Right ventricle myocardium superior (tissue), 1 donor: Measurements from ENCODE around the gene FAM24B. TPM values are rescaled to one million over a fixed set of nuclear protein-coding genes. Genes with fewer than 3 reads are reported as not detected.

Source experiments
- ATAC-seq: fragments of 200-7000 bp; cut with Tn5 transposase; one replicate; pipeline ENCODE4 v1.9.1; 2020; ENCODE audit warnings: mild to moderate bottlenecking; ENCODE audit not compliant: poor library complexity
- DNase-seq: peaks from one replicate; pipeline ENCODE4 v3.0.0-alpha.2; 2020
- intact Hi-C: fragments of 100-400 bp; cut with DNase I; formaldehyde crosslinking; loops from one replicate; pipeline ENCODE4 v1.11.2; 2022
- total RNA-seq: library from RNA; stranded (reverse); fragmentation: NEBNext Ultra II Directional; extraction: Animal tissue kit (Norgen Biotek cat#: 25700); gene quantifications from one replicate; pipeline ENCODE4 v1.2.1, GENCODE V29; 2021
- donor health status: DM: no; HTN: yes; CAD: no; lungs with severe emphysema.

FAM24B gene
- total RNA-seq, 1 donor from 2014 or later = not detected

DNA sequence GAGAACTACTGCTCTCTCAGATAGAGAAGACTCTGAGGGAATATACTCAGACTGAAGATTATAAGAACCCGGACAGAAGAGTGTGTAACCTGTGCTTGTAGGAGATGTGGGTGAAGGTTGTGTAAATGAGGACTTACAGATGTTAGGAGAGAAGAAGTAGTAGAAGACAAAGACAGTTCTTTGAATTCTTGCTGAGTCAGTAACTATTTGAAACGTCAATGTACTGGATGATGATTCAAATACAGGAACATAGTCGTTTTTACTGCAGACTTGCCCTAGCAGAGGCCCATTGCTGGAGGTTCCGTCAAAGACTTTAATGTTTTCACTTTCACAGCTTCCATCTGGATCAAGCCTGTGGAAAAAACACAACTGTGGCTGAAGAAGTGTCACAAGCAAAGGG lies 40.5 kb downstream of the FAM24B start:
- DNase-seq (no peak), ATAC-seq (no peak)
- intact Hi-C loops = no loop called here

DNA sequence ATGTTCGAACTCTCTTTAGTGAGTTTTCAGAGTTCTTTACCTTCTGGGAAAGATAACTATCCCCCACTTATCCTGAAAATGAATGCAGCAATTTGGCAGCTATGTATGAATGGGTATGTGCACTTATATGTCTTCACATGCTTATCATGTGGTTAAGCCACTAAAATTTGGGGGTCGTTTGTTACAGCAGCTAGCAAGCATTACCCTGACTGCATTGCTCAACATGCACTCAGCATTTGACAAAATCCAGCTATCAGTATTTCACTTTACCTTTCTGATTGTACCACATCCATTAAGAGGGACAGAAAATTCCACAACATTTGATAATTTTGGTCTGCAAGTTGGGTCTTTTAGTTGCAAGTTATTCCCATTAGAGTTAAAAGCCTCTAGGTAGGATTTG lies 43.5 kb downstream of the FAM24B start:
- intact Hi-C loops = no loop called here
- ATAC-seq = no peak
- DNase-seq = no peak

DNA sequence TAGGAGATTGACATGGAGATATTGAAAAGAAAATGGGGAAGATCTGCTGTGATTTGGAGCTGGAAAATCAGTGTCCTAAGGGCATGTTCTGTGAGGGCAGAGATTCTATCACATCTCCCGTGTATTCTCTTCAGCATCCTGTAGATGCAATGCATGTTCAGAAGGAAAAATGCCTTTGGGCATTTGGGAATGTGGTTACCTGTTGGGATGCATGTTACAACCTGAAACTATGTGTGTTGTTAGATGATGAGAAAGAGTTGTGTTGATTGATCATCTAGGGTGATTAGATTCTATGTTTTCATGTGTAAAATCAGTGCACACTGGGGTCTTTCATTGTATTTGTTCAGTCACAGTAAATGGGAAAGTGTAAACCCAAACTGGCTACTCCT lies 48.4 kb downstream of the FAM24B start:
- DNase-seq = no peak

DNA sequence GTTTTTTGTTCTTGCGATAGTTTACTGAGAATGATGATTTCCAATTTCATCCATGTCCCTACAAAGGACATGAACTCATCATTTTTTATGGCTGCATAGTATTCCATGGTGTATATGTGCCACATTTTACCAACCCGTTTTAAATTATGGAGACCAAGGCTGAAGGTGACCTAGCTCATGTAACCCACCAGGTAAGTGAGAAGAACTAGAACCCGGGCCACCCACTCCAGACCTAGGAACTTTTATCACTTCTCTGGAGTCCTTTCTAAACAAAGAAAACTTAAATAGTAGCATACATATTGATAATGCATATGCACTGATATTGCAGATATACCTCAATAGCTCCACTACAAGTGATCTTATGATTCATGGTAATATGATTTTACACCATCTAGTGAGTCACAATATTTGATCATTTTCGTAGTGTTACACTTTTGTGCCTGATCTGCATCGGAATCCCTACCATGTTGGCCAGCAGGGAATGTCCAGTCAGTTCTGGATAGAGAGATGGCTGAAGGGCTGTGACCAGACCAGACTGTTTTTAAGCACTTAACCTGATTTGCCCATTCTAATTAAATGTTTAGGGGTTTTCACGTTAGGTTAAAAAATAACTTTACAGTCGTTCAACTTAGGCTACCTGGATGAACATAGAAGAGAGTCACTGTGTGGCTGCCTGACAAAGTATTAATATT lies 49.0 kb downstream of the FAM24B start:
- intact Hi-C loops = no loop called here
- DNase-seq (no peak), ATAC-seq (no peak)

More for the DNA sequence above, 48.4 kb downstream of the FAM24B start:
- no peak for ATAC-seq
- intact Hi-C loops = no loop called here

DNA sequence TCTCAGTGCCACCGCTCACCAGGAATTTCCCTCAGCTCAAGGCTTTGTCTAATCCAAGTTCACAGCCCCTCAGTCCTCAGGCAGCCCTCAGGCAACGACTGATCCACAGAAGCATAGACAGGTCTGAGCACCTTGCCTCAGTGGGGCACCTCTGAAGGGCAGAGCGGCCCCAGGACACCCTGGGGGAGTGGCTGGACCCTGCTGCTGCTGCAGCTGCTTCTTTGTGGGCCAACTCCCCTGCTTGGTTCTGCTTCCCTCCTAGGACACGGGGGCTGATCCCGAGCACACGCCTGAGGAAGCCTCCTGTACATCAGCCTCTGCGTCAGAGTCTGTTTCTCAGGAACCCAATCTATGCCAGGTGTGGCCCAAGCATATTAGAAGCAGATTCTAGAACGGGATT lies 49.9 kb downstream of the FAM24B start:
- DNase-seq = no peak
- intact Hi-C loops = no loop called here
- no peak for ATAC-seq

DNA sequence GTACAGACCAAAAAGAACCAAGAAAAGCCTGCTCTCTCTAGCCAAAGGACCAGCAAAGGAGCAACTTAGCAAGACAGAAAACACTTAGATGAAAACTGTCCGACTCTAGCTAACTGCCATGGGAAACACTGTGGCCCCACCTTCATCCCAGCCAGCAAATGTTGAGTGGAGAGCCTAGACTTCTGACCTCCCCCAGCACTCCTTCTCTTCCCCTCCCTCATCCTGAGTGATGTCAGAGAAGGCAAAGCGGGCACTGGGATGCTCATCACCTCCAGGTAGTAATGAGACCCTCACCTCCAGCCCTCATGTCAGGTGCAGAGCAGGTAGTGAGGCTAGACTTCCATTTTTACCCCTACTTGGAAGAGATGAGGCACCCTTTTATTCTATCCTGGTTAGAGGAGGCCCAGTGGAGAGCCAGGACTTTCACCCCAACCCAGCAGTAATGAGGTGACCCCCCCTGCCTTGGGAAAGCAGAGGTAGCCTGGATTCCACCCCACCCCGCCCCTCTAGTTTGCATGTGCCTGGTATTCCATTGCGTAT lies 50.6 kb downstream of the FAM24B start:
- DNase-seq (no peak), ATAC-seq (no peak)
- intact Hi-C loops = no loop called here

DNA sequence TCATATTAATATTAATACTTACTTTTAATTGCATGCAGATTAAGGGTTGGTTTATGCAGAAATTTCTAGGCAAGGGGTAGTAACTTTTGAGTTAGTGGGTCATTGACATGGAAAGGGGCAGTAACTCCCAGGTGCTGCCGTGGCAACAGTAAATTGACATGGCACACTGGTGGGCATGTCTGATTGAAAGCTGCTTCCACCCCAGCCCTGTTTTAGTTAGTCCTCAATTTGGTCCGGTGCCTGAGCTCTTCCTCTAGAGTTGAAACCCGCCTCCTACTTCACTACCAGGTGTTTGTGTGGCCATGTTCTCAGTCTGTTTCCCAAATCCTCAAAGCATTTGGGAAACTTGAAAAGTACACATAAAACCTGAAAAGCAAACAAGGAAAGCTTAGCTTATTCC lies 52.1 kb downstream of the FAM24B start:
- intact Hi-C loops = no loop called here
- DNase-seq (no peak), ATAC-seq (no peak)

DNA sequence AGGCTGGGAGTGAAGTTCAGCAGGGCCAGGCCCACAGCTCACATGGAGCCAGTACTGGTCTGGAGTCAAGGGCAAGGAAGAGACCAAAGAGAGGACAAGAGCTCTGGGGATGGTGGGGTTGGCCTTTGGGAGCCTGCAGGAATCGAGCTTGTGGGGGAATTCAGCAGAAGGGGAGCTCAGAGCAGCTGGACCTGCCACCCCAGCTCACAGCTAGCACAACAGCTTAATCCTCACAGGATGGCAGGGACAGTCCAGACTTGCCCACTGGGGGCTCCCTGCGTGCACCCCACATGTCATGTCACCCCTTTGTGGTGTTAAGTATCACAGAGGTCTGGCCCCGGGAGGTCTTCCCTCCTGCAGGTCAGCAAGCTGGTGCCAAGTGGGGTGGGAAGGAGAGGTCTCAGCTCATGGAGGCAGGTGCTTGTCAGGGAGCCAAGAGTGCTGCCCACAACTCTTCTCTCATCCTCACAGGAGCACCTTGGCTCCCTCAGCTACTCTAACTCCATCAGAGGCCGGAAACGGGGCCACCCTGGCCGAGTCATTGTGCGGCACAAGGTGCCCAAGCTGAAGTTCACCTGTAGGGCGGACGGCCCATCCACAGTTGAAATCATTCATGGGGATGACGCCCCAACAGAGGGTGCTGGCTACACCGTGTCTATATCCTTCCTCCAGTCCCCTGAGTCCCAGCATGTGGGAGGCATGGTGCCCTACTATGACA lies 56.2 kb downstream of the FAM24B start:
- intact Hi-C loops = no loop called here

DNA sequence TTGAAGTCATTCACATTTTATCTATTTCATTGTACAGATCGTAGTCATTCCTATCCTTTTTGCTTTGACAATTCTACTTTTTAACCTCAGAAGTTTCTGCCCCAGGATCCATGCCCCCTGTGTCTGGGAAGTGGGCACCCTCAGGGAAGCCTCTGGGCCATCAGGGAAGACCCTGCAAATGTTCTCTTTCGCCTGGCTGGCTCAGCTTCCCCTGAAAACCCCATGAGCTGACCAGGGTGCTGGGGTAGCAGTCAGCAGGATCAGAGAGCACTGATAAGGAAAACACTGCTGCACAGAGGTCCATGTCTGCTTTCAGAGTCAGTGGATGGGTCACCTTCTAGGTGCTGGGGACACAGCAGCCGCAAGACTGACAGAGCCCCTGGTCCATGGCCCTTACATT lies 57.6 kb downstream of the FAM24B start:
- DNase-seq = no peak
- intact Hi-C loops = no loop called here

More for the DNA sequence above, 56.2 kb downstream of the FAM24B start:
- DNase-seq = no peak
- ATAC-seq = no peak

DNA sequence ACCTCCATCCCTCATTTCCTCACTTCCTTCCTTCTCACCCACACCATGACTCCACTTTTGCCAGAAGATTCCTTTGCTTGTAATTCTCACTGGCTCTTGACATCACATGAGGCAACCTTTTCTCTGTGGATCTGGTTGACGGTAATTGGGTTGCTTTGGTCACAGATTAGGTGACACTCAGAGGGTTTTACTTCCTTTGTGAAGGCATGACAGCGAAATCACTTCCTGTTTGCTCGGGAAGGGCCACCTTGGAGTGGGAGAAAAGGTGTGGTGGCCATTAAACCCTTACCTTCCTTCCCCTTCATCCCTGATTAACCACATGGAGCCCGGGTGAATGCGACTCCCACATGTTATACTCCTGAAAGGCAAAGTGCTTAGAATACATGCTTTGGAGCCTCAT lies 63.9 kb downstream of the FAM24B start:
- no peak for ATAC-seq
- intact Hi-C loops = no loop called here
- DNase-seq = no peak

More for the DNA sequence above, 57.6 kb downstream of the FAM24B start:
- ATAC-seq = no peak

DNA sequence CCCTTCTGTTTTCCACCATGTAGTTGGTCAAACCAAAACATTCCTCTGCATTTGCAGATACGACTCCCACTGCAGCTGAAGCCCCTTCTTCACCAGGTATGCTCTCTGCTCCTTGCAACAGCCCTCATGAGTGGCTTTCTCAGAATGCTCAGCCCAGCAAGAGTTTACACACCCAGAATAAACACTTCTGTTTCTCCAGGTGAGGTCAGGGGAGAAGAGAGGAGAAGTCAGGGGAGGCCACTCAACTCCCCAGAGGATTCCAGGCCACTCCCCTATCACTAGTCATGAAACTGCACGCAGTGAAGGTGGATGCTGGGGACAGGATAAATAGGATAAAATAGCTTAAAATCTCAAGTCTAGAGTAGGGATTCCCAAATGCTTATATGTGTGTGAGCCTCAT lies 64.9 kb downstream of the FAM24B start:
- DNase-seq (no peak), ATAC-seq (no peak)
- intact Hi-C loops = no loop called here

DNA sequence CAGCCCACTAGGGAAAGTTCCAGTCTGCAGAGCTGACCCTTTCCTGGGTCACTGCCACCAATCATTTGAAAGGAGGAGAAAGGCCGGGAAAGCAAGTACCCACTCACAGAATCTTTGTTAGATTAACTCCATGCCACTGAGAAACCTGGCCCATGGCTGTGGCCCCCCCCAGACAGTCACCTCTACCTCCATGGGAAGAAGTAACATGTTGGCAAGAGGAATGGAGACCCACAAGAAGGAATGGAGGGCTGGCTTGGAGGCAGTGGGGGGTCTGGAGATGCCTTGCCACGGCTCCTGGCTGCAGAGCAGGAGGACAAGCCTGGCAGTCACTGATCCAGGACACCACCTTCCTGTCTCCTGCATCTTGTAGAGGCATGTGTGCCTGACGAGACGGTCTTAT lies 66.6 kb downstream of the FAM24B start:
- DNase-seq = no peak
- intact Hi-C loops = no loop called here
- no peak for ATAC-seq

DNA sequence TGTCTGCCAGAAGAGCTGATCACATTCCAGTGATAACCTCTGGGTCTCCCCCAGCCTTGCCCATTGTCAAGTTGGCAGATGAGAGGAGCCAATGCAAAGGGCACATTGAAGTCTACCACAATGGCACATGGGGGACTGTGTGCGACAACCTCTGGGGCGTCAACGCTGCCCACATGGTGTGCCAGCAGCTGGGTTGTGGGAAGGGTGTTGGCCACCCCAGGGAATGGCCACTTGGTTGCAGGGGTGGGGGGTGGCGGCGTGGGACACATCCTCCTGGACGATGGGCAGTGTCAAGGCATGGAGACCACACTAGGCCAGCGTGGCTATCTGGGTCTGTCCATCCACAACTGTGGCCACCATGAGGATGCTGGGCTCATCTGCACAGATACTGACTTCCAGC lies 77.1 kb downstream of the FAM24B start:
- ATAC-seq (no peak), DNase-seq (no peak)
- intact Hi-C loops = no loop called here

Other genes with a start within 250 kb of the FAM24B start
- not detected for gene C10orf120, start 179.7 kb downstream of the FAM24B start, total RNA-seq
- 0.11 TPM for gene CUZD1, start 33.7 kb downstream of the FAM24B start, total RNA-seq
- gene FAM24A, start 31.0 kb upstream of the FAM24B start, total RNA-seq = not detected
- gene C10orf88, start 74.6 kb upstream of the FAM24B start, total RNA-seq = 7.4 TPM
- gene PSTK, start 100.8 kb upstream of the FAM24B start, total RNA-seq = 2.9 TPM
- gene IKZF5, start 129.2 kb upstream of the FAM24B start, total RNA-seq = 9.7 TPM
- 83.6 TPM for gene ACADSB, start 129.4 kb upstream of the FAM24B start, total RNA-seq